A549 (cell line): Measurements from ENCODE around the gene OSBPL2.

Source experiments
- EP300 ChIP-seq, 2 experiments: fragments of >200 bp; sonication (Bioruptor Twin); formaldehyde crosslinking; IDR thresholded peaks; 2 replicates in 1 of 2; 3 replicates in 1 of 2; pipeline ENCODE4 v1.6.1; 2016 to 2017
- HOXA7 ChIP-seq: fragments of 250-450 bp; sonication (Bioruptor Pico); IDR thresholded peaks from 2 replicates; pipeline ENCODE4 v1.5.0; 2020; ENCODE audit warnings: mild to moderate bottlenecking, moderate library complexity
- KDM1A ChIP-seq: fragments of 200-600 bp; sonication (generic); IDR thresholded peaks from 2 replicates; pipeline ENCODE4 v1.6.1; 2016; ENCODE audit warnings: low read depth, mild to moderate bottlenecking
- POLR2AphosphoS2 ChIP-seq: conservative IDR thresholded peaks from 2 replicates; pipeline ENCODE4 v1.6.1; 2012; ENCODE audit warnings: low read length, improper control_type of control experiment, inconsistent platforms
- RAD21 ChIP-seq, 2 experiments: fragments of >200 bp in 1 of 2; sonication (Bioruptor Twin) in 1 of 2; formaldehyde crosslinking in 1 of 2; IDR thresholded peaks in 1 of 2; conservative IDR thresholded peaks in 1 of 2; 2 replicates in 1 of 2; 3 replicates in 1 of 2; pipeline ENCODE4 v1.6.1; 2012 to 2018; ENCODE audit warnings: inconsistent platforms in 1 of 2
- SREBF2 ChIP-seq: fragments of 450-650 bp; IDR thresholded peaks from 2 replicates; pipeline ENCODE4 v1.6.1; 2014; ENCODE audit warnings: mild to moderate bottlenecking, moderate library complexity
- TF ChIP-seq, protein P1 (sequence below): fragments of >200 bp; sonication (Bioruptor Twin); formaldehyde crosslinking; IDR thresholded peaks from 3 replicates; pipeline ENCODE4 v1.5.1; 2016

DNA sequence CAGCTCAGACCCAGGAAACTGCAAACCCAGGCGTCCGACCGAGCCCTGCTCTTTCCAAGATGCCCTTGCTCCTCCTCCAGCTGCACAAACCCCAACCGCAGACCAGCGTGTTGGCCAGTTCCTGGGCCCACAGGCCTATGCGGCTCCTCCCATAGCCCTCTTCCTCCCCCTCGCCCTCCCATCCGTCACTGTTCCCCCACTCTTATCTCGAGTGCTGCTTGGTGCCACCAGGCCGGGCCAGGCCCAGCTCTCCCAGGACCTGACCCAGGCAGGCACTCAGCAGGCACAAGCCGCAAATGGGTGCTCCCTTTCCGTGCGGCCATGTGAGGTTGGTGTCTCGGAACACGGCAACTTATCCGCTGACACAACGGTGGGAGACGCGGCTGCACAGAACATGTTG is 93.0 kb downstream of the OSBPL2 start:
- TF ChIP-seq, protein P1, sequence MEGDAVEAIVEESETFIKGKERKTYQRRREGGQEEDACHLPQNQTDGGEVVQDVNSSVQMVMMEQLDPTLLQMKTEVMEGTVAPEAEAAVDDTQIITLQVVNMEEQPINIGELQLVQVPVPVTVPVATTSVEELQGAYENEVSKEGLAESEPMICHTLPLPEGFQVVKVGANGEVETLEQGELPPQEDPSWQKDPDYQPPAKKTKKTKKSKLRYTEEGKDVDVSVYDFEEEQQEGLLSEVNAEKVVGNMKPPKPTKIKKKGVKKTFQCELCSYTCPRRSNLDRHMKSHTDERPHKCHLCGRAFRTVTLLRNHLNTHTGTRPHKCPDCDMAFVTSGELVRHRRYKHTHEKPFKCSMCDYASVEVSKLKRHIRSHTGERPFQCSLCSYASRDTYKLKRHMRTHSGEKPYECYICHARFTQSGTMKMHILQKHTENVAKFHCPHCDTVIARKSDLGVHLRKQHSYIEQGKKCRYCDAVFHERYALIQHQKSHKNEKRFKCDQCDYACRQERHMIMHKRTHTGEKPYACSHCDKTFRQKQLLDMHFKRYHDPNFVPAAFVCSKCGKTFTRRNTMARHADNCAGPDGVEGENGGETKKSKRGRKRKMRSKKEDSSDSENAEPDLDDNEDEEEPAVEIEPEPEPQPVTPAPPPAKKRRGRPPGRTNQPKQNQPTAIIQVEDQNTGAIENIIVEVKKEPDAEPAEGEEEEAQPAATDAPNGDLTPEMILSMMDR = no peak
- TF ChIP-seq KDM1A (no peak), HOXA7 (CRISPR knock-in tag) (no peak), EP300 (IDR thresholded peaks at IDR 0.05) (no peak), RAD21 (conservative IDR thresholded peaks at IDR 0.05 in 1 of 2, IDR thresholded peaks at IDR 0.05 in 1 of 2) (no peak), POLR2AphosphoS2 (no peak), SREBF2 (no peak)
